ENCODE measurements around the gene TPI1. TPM values are rescaled to one million over a fixed set of nuclear protein-coding genes. Genes with fewer than 3 reads are reported as not detected.

The TPI1 gene
- polyA plus RNA-seq, 1 donor: 564 TPM

DNA sequence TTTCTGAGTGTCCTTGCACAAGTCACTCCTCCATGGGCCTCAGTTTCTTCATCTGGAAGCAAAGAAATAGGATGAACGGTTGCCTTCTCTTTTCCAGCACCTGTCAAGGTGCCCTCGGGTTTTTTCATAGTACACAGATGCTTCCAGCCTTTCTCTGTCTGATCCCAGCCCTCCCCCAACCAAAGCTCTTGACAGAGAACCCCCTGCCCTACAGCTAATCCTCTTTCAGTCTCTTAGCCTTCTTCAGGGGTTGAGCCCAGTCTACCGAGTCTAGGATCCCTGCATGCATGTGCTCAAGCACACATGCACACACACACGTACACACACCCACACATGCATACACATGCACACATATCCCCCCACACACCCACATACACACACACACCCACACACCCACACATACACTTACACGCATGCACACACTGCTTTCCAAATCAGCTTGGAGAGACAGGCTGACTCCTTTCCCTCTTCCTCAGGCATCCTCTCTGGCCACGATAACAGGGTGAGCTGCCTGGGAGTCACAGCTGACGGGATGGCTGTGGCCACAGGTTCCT, 20.9 kb upstream of the TPI1 start:
- H3K9me3 ChIP-seq (ENCODE audit: control insufficient read depth, low read depth, low read length): no peaks in the 10 kb centered on the region
- H3K4me3 ChIP-seq (ENCODE audit: low read length): no peak overlapping the region
- H3K4me1 ChIP-seq (ENCODE audit: control insufficient read depth, insufficient read depth, low read length): peaks cover 21% of the 10 kb centered on the region
- no peak overlapping the region for H3K27ac ChIP-seq (ENCODE audit: low read length)
- no peak for DNase-seq
- H3K27me3 ChIP-seq (ENCODE audit: control insufficient read depth, insufficient read depth, low read length): no peaks in the 10 kb centered on the region
- peaks cover 55% of the 10 kb centered on the region for H3K36me3 ChIP-seq (ENCODE audit: control insufficient read depth, insufficient read depth, low read length)
- no CpG with 5 or more reads among the region's 7 CpGs for WGBS (ENCODE audit: insufficient coverage, low lambda C conversion rate)

DNA sequence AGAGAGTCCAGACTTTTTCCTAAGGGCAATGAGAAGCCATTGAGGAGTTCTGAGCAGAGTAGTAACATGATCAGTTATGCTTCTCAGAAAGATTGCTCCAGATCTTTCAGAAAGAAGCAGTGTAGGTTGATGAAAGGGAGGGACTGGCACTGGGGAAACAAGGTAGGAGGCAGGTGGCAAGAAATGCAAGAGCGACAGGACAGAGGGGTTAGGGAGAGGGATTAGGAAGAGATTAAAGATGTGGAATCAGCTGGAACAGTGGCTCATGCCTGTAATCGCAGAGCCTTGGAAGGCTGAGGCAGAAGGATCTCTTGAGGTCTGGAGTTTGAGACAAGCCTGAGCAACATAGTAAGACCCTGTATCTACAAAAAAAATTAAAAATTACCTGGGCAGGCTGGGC, 19.7 kb upstream of the TPI1 start:
- Histone ChIP-seq H3K4me3 (ENCODE audit: low read length) (no peak overlapping the region), H3K27ac (ENCODE audit: low read length) (no peak overlapping the region), H3K27me3 (ENCODE audit: control insufficient read depth, insufficient read depth, low read length) (no peaks in the 10 kb centered on the region), H3K36me3 (ENCODE audit: control insufficient read depth, insufficient read depth, low read length) (peaks cover 55% of the 10 kb centered on the region), H3K4me1 (ENCODE audit: control insufficient read depth, insufficient read depth, low read length) (peaks cover 21% of the 10 kb centered on the region), H3K9me3 (ENCODE audit: control insufficient read depth, low read depth, low read length) (no peaks in the 10 kb centered on the region)
- DNase-seq: no peak
- WGBS (ENCODE audit: insufficient coverage, low lambda C conversion rate): 92% methylated on average over 1 of the region's 2 CpGs

DNA sequence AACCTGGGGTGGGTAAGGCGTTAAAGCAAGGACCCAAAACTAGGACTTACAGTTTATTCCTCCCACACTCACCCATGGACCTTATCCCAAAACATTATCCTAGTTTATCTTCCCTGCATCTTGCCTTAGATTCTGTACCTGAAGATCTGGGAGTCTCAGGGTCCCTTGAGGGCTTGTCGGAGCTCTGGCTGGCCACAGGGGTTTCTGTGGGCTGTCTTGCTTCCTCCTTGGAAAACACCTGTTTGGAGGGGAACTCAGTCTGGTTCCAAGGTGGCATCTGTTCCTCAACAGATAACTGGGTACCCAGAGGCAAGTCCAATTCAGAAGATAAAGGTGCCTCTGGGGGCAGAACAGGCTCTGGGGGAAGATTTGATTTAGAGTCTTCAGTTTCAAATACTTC, 17.9 kb upstream of the TPI1 start:
- H3K27me3 ChIP-seq (ENCODE audit: control insufficient read depth, insufficient read depth, low read length): no peaks in the 10 kb centered on the region
- H3K4me1 ChIP-seq (ENCODE audit: control insufficient read depth, insufficient read depth, low read length): peaks cover 32% of the 10 kb centered on the region
- H3K27ac ChIP-seq (ENCODE audit: low read length): no peak overlapping the region
- H3K9me3 ChIP-seq (ENCODE audit: control insufficient read depth, low read depth, low read length): no peaks in the 10 kb centered on the region
- no CpG with 5 or more reads among the region's 2 CpGs for WGBS (ENCODE audit: insufficient coverage, low lambda C conversion rate)
- no peak overlapping the region for H3K4me3 ChIP-seq (ENCODE audit: low read length)
- no peak for DNase-seq
- peaks cover 49% of the 10 kb centered on the region for H3K36me3 ChIP-seq (ENCODE audit: control insufficient read depth, insufficient read depth, low read length)

DNA sequence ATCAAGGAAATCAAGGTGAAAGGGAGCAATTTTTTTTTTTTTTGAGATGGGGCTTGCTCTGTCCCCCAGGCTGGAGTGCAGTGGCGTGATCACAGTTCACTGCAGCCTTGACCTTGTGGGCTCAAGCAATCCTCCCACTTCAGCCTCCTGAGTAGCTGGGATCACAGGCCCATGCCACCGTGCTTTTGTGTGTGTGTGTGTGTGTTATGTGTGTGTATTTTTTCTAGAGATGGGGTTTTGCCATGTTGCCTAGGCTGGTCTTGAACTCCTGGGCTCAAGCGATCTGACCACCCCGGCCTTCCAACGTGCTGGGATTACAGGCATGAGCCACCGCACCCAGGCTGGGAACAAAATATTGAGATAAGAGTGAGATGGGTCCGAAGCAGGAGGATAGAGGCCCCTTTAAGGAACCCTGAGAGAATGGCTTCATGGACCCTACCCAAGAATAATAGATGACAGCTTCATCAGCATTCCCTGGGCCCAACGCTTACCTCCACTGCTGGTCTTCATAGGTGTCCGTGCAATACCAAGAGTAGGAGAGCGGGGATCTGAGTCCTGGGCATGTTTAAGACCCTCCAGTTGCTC, 17.3 kb upstream of the TPI1 start:
- peaks cover 49% of the 10 kb centered on the region for H3K36me3 ChIP-seq (ENCODE audit: control insufficient read depth, insufficient read depth, low read length)
- H3K27me3 ChIP-seq (ENCODE audit: control insufficient read depth, insufficient read depth, low read length): no peaks in the 10 kb centered on the region
- no peak for DNase-seq
- peaks cover 32% of the 10 kb centered on the region for H3K4me1 ChIP-seq (ENCODE audit: control insufficient read depth, insufficient read depth, low read length)
- H3K27ac ChIP-seq (ENCODE audit: low read length): peak overlapping the region; percentile 99
- WGBS (ENCODE audit: insufficient coverage, low lambda C conversion rate): no CpG with 5 or more reads among the region's 10 CpGs
- H3K9me3 ChIP-seq (ENCODE audit: control insufficient read depth, low read depth, low read length): no peaks in the 10 kb centered on the region
- H3K4me3 ChIP-seq (ENCODE audit: low read length): peak overlapping the region; percentile 89

DNA sequence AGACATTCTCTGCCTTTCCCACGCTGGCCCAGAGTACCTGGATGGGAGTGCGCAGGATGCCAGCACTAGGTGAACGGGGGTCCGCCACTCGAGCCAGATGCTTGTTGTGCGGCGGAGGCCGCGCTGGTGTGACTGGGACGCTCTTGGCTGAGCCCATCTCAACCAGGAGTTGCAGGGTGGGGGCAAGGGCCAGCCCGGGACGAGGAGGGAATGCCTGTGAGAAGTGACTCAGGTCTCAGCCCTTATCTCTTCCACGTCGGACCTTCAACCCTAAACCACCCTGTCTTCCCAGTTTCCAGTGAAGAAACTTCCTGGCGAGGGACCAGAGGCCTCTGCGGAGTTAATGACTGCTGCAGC, 16.6 kb upstream of the TPI1 start:
- Histone ChIP-seq H3K27me3 (ENCODE audit: control insufficient read depth, insufficient read depth, low read length) (no peaks in the 10 kb centered on the region), H3K9me3 (ENCODE audit: control insufficient read depth, low read depth, low read length) (no peaks in the 10 kb centered on the region), H3K4me1 (ENCODE audit: control insufficient read depth, insufficient read depth, low read length) (peaks cover 32% of the 10 kb centered on the region), H3K27ac (ENCODE audit: low read length) (peak overlapping the region; percentile 99), H3K4me3 (ENCODE audit: low read length) (peak overlapping the region; percentile 89), H3K36me3 (ENCODE audit: control insufficient read depth, insufficient read depth, low read length) (peaks cover 48% of the 10 kb centered on the region)
- peak; percentile 95 to 97 for DNase-seq
- WGBS (ENCODE audit: insufficient coverage, low lambda C conversion rate): no CpG with 5 or more reads among the region's 16 CpGs

DNA sequence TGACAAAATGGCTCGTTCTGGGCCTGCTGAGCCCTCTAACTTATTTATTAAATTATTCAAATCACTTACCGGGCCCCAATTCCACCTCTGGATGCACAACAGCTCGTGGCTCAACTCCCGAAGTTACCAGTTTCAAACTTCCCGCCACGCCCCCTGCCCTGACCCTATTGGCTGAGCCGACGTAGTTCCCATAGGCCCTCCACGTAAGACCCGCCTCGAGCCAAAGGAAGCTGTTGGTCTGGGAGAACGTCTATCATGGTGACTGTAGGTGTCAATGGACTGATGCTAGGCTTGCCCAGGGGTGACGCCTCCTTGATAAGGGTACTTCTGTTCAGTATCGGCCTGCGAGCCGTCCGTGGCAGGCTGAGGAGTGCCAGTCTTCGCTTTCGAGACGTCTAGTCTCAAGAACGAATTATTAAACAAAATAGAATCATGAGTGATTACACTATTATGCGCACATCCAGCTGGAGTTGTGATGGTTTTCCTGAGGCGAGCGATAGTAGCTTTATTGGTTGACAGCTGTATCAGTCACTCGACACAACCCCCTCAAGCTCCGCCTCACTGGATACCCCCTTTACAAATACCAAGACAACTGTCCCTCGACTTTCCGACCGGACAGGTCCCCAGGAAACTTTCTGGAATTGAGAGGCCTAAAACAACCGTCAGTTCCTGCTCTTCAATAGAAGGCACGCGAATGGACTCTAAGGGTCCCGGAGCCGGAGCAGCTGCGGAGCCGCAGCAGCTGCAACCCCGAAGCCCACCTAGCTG, 16.0 kb upstream of the TPI1 start, which contains the start of gene CDCA3:
Gene CDCA3, minus strand, starts transcription at position 134 of the 768 bp plus-strand sequence. CDS start 334 bp downstream, outside the sequence.
- no peaks in the 10 kb centered on the region for H3K9me3 ChIP-seq (ENCODE audit: control insufficient read depth, low read depth, low read length)
- no peaks in the 10 kb centered on the region for H3K27me3 ChIP-seq (ENCODE audit: control insufficient read depth, insufficient read depth, low read length)
- H3K36me3 ChIP-seq (ENCODE audit: control insufficient read depth, insufficient read depth, low read length): peaks cover 48% of the 10 kb centered on the region
- peaks cover 32% of the 10 kb centered on the region for H3K4me1 ChIP-seq (ENCODE audit: control insufficient read depth, insufficient read depth, low read length)
- no CpG with 5 or more reads among the region's 37 CpGs for WGBS (ENCODE audit: insufficient coverage, low lambda C conversion rate)
- H3K27ac ChIP-seq (ENCODE audit: low read length): peak within 1 kb of the TSS; percentile 99
- DNase-seq: peak; percentile 98 to 99
- peak within 1 kb of the TSS; percentile 89 for H3K4me3 ChIP-seq (ENCODE audit: low read length)

DNA sequence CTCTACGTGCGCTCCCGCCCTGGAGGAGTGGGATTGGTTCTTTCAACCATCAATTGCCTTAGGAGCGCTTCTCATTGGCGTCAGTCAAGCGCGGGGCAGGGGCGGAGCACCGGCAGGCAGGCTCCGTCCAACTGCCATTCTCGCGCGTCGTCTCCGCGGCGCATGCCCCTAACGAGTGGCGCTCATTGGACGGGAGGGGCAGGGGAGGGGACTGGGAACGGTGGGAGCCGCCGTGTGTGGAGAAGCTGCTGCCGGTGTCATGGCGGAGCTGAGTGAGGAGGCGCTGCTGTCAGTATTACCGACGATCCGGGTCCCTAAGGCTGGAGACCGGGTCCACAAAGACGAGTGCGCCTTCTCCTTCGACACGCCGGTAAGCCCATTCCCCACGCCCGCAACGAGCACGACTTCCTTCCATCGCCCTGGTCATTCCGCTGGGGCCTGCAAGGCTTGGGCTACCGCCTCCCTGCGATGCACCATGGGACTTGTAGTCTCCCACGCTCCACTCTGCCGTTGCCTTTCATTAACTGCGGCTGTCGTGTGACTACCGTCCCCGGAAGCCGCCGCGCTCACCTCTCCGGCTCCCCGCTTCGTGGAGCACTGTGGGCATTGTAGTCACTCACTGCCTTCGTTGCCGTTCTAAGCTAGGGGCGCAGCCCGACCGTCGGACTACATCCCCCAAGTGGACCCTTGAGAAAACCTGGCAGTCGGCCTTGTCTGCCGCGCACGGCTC, 15.2 kb upstream of the TPI1 start, which contains the start of gene USP5:
Gene USP5, plus strand, starts transcription at position 230 of the 730 bp plus-strand sequence. Its CDS starts 30 bp downstream, at position 260.
- no peaks in the 10 kb centered on the region for H3K27me3 ChIP-seq (ENCODE audit: control insufficient read depth, insufficient read depth, low read length)
- peak within 1 kb of the TSS; percentile 99 for H3K27ac ChIP-seq (ENCODE audit: low read length)
- peak within 1 kb of the TSS; percentile 89 for H3K4me3 ChIP-seq (ENCODE audit: low read length)
- H3K9me3 ChIP-seq (ENCODE audit: control insufficient read depth, low read depth, low read length): no peaks in the 10 kb centered on the region
- DNase-seq: peak; percentile 100
- peaks cover 32% of the 10 kb centered on the region for H3K4me1 ChIP-seq (ENCODE audit: control insufficient read depth, insufficient read depth, low read length)
- no CpG with 5 or more reads among the region's 65 CpGs for WGBS (ENCODE audit: insufficient coverage, low lambda C conversion rate)
- peaks cover 48% of the 10 kb centered on the region for H3K36me3 ChIP-seq (ENCODE audit: control insufficient read depth, insufficient read depth, low read length)

DNA sequence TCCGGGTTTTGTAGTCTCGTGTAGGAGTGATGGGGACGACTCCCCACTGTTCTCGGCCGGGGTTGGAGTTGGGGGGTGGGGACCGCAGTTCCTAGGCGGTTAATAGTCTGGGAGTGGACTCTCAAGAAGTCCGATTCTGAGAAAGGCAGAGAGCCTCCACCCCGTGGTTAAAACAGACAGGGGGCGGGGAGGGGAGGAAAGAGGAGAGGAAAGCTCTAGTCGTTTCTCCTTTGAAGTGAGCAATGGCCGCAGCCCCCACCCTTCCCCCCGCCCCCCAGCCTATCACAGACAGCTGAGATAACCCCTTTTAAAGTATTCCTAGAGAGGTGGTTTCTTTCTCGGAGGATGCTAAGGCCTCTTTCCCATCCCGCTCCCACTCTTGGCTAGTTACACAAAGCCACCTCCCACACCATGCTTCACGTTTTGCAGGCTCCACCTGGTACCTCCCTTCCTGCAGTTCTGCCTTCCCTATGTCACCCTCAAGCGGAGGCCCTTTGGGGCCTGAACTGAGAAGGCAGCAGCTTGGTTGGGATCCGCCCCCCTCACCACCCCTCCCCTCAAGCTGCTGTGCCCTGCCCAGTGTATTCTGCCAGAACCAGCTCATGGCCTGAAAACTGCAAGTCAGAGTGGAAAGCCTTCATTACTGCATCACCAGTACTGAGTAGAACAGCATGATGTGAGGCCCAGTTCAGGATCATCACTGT, 14.5 kb upstream of the TPI1 start:
- Histone ChIP-seq H3K36me3 (ENCODE audit: control insufficient read depth, insufficient read depth, low read length) (peaks cover 48% of the 10 kb centered on the region), H3K27ac (ENCODE audit: low read length) (peak overlapping the region; percentile 76), H3K9me3 (ENCODE audit: control insufficient read depth, low read depth, low read length) (no peaks in the 10 kb centered on the region), H3K4me3 (ENCODE audit: low read length) (peak overlapping the region; percentile 89), H3K4me1 (ENCODE audit: control insufficient read depth, insufficient read depth, low read length) (peaks cover 32% of the 10 kb centered on the region), H3K27me3 (ENCODE audit: control insufficient read depth, insufficient read depth, low read length) (no peaks in the 10 kb centered on the region)
- 0% methylated on average over 3 of the region's 18 CpGs for WGBS (ENCODE audit: insufficient coverage, low lambda C conversion rate)
- peak; percentile 65 to 74 for DNase-seq

DNA sequence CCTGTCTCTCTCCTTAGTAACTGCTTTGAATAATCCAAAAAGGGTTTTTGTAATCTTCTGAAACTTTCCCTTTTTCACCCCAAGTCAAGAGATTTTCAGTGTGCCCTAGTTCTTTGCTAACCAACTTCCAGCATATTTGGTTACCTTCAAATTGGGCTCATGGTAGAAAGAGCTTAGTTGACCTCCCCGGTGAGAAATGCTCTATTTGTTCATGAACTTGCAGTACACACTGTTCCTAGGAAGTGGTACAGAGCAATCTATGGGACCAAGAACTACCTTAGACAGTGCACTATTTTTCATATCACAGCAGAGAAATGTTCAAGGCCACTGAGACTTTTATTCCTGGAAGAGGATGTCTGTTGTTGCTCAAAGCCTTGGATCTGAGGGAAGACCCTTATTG, 13.7 kb upstream of the TPI1 start:
- no peaks in the 10 kb centered on the region for H3K9me3 ChIP-seq (ENCODE audit: control insufficient read depth, low read depth, low read length)
- no peak overlapping the region for H3K4me3 ChIP-seq (ENCODE audit: low read length)
- WGBS (ENCODE audit: insufficient coverage, low lambda C conversion rate): no CpG with 5 or more reads among the region's 1 CpG
- peak overlapping the region; percentile 76 for H3K27ac ChIP-seq (ENCODE audit: low read length)
- peaks cover 32% of the 10 kb centered on the region for H3K4me1 ChIP-seq (ENCODE audit: control insufficient read depth, insufficient read depth, low read length)
- H3K36me3 ChIP-seq (ENCODE audit: control insufficient read depth, insufficient read depth, low read length): peaks cover 51% of the 10 kb centered on the region
- H3K27me3 ChIP-seq (ENCODE audit: control insufficient read depth, insufficient read depth, low read length): no peaks in the 10 kb centered on the region
- no peak for DNase-seq

DNA sequence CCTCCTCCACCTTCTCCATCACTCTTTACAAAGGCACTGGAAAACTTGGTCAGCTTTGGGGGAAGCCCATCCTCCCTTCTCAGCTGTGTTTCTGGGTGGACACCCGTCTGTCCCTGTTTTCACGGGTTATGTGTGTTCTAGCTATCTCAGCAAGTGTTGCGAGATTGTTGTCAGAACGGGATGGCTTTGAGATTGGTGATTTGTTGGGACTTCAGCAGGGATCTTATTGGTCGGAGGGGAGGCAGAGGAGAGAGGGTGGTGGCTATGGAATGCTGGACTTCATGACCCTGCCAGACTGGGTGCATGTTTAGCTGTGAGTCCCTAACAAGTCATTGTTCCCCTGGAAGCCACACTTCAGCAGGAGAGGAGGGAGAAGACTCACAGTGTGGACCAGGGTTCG, 13.3 kb upstream of the TPI1 start:
- no peak for DNase-seq
- no peak overlapping the region for H3K27ac ChIP-seq (ENCODE audit: low read length)
- no CpG with 5 or more reads among the region's 6 CpGs for WGBS (ENCODE audit: insufficient coverage, low lambda C conversion rate)
- H3K4me1 ChIP-seq (ENCODE audit: control insufficient read depth, insufficient read depth, low read length): peaks cover 32% of the 10 kb centered on the region
- no peak overlapping the region for H3K4me3 ChIP-seq (ENCODE audit: low read length)
- H3K27me3 ChIP-seq (ENCODE audit: control insufficient read depth, insufficient read depth, low read length): no peaks in the 10 kb centered on the region
- no peaks in the 10 kb centered on the region for H3K9me3 ChIP-seq (ENCODE audit: control insufficient read depth, low read depth, low read length)
- peaks cover 52% of the 10 kb centered on the region for H3K36me3 ChIP-seq (ENCODE audit: control insufficient read depth, insufficient read depth, low read length)
